ENCODE measurements around the gene RNF2. TPM values are rescaled to one million over a fixed set of nuclear protein-coding genes. Genes with fewer than 3 reads are reported as not detected.

The RNF2 gene
- total and polyA plus RNA-seq, 2 donors (not counting 3 experiments of a cell fraction or from before 2014, with no cell fraction given) = 13.6 to 30.6 TPM

DNA sequence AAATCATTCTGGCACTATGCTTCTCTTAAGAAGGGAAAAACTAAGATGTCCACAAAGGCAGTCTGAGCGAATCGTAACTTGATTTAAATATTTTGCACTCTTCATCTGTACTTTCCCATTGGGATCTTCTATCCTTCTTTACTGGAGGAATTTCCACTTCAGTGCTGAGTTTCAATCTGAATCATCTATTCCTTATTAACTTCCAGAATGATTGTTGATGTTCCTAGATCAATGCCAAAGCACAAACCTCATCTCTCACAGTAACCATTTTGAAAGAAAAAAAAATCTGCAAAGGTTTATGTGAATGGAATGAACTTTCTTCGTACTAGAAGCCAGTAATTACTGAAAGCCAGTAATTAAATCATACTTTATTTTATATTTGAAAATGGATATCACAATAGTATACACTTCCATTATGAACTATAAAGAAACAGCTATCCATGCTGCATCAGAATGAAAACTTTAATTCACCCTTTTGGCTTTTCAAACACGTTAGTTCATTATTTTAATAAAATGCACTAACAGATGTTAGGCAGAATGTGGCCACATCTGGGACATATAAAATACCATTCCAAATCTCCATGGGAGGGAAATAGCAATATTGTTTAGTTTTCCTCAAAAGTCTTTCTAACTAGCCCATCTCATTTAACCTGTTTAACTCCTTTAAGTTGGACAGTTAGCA is 5.5 kb upstream of the RNF2 start:
- ChIA-PET POLR2A (no interaction called here), CTCF (no interaction called here)
- FAIRE-seq (no peak), DNase-seq (ENCODE audit: low read depth, low spot score) (no peak)
- Histone ChIP-seq H3K27me3 (ENCODE audit: control insufficient read depth in 2 of 2, insufficient read depth in 2 of 2, low read length in 2 of 2) (peaks cover 0 to 7% of the 10 kb centered on the region in 2 experiments), H3K4me1 (ENCODE audit: control insufficient read depth, extremely low read depth, insufficient read depth, low read length) (no peaks in the 10 kb centered on the region), H3K27ac (ENCODE audit: insufficient read depth, low read depth, low read length) (no peak overlapping the region), H3K4me3 (replicated peaks in 1 of 3; ENCODE audit: insufficient read depth in 1 of 3, low read depth in 1 of 3, low read length in 3 of 3) (no peak overlapping the region), H2AFZ (ENCODE audit: low read depth, low read length) (no peak overlapping the region), H3K9me3 (replicated peaks; ENCODE audit: control insufficient read depth, insufficient read depth, low read length) (no peaks in the 10 kb centered on the region), H3K9ac (replicated peaks; ENCODE audit: extremely low read depth, insufficient read depth, low read length) (no peak overlapping the region), H3K4me2 (ENCODE audit: insufficient read depth, low read length) (no peak overlapping the region), H3K79me2 (ENCODE audit: control insufficient read depth, insufficient read depth, low read length) (no peaks in the 10 kb centered on the region), H4K20me1 (replicated peaks; ENCODE audit: control insufficient read depth, extremely low read depth, insufficient read depth, low read length) (no peaks in the 10 kb centered on the region), H3K36me3 (ENCODE audit: control insufficient read depth in 2 of 2, extremely low read depth in 1 of 2, insufficient read depth in 2 of 2, low read length in 2 of 2) (no peaks in the 10 kb centered on the region), H3K9me1 (replicated peaks; ENCODE audit: control insufficient read depth, extremely low read depth, insufficient read depth, low read length) (no peaks in the 10 kb centered on the region)
- no peak for TF ChIP-seq EZH2 (IDR thresholded peaks at IDR 0.05; ENCODE audit: borderline replicate concordance, low read depth, low read length, severe bottlenecking)
- TF ChIP-seq POLR2A (IDR thresholded peaks at IDR 0.05; ENCODE audit: low read depth, low read length) = no peak
- no peak for TF ChIP-seq CTCF (IDR thresholded peaks at IDR 0.05; ENCODE audit: extremely low read depth in 1 of 2, insufficient read depth in 1 of 2, low read depth in 1 of 2, low read length in 2 of 2)
- TF ChIP-seq MAX (IDR thresholded peaks at IDR 0.05; ENCODE audit: insufficient read depth, insufficient read length) = no peak
- TF ChIP-seq MYC (IDR thresholded peaks at IDR 0.05; ENCODE audit: low read depth, low read length) = no peak
- TF ChIP-seq POLR2AphosphoS5 (IDR thresholded peaks at IDR 0.05; ENCODE audit: insufficient read depth, low read depth, low read length) = no peak
- no peak for TF ChIP-seq GATA2 (IDR thresholded peaks at IDR 0.05; ENCODE audit: insufficient read depth, insufficient read length, low read depth, low read length)
- TF ChIP-seq JUN (IDR thresholded peaks at IDR 0.05; ENCODE audit: borderline replicate concordance, insufficient read depth, insufficient read length, low read depth) = no peak
- TF ChIP-seq FOS (IDR thresholded peaks at IDR 0.05; ENCODE audit: borderline replicate concordance, insufficient read depth, low read length) = no peak
- BruUV-seq (replicated peaks) = no TSS peak
- dilution Hi-C loops (cut with MboI; ENCODE audit: extremely low pct_ligation_motif_present, low sequenced_read_pairs) (no loop called here), intact Hi-C loops (cut with micrococcal nuclease) (no loop called here)
